ENCODE measurements around the gene CARM1.
"Not testable (repeated sequence)": the region's sequence is repeated elsewhere in the genome, so short reads cannot be mapped to it uniquely, and the experiment has no call there.

The CARM1 gene

DNA sequence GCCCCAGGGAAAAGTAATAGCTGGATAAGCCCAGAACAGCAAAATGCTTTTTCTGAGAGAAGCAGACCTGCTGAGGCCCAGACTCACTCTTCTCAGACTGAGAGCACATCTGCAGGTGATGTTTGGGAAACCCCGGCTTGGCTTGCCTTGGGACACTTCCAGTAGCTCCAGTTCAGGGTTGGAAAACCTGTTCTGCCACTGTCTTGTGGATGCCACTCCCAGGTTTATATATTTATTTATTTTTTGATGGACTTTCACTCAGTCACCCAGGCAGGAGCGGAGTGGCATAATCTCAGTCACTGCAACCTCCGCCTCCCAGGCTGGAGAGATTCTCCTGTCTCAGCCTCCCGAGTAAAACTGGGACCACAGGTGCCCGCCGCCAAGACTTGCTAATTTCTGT is 81.5 kb downstream of the CARM1 start:
- DNase-seq (ENCODE audit: low spot score): no peak
- TF ChIP-seq, protein P1, sequence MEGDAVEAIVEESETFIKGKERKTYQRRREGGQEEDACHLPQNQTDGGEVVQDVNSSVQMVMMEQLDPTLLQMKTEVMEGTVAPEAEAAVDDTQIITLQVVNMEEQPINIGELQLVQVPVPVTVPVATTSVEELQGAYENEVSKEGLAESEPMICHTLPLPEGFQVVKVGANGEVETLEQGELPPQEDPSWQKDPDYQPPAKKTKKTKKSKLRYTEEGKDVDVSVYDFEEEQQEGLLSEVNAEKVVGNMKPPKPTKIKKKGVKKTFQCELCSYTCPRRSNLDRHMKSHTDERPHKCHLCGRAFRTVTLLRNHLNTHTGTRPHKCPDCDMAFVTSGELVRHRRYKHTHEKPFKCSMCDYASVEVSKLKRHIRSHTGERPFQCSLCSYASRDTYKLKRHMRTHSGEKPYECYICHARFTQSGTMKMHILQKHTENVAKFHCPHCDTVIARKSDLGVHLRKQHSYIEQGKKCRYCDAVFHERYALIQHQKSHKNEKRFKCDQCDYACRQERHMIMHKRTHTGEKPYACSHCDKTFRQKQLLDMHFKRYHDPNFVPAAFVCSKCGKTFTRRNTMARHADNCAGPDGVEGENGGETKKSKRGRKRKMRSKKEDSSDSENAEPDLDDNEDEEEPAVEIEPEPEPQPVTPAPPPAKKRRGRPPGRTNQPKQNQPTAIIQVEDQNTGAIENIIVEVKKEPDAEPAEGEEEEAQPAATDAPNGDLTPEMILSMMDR (IDR thresholded peaks at IDR 0.05; ENCODE audit: extremely low read depth, missing control alignments): no peak

DNA sequence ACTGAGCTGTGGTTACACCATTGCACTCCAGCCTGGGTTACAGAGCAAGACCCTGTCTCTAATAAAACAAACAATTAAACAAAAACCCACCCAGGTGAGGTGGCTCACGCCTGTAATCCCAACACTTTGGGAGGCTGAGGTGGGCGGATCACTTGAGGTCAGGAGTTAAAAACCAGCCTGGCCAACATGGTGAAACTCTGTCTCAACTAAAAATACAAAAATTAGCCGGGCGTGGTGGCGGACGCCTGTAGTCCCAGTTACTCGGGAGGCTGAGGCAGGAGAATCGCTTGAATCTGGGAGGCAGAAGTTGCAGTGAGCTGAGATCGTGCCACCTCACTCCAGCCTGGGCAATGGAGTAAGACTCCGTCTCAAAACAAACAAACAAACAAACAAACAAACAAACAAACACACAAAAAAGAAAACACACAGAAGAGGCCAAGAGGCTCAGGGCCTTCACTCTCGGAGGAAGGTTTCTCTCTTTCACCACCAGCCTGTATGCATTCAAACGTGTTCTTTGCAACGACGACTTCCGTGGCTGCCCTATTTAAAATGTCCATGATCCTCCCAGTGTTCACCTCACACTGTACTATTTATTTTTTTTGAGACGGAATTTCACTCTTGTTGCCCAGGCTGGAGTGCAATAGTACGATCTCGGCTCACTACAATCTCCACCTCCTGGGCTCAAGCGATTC is 88.1 kb downstream of the CARM1 start:
- not testable (repeated sequence) for DNase-seq (ENCODE audit: low spot score)

DNA sequence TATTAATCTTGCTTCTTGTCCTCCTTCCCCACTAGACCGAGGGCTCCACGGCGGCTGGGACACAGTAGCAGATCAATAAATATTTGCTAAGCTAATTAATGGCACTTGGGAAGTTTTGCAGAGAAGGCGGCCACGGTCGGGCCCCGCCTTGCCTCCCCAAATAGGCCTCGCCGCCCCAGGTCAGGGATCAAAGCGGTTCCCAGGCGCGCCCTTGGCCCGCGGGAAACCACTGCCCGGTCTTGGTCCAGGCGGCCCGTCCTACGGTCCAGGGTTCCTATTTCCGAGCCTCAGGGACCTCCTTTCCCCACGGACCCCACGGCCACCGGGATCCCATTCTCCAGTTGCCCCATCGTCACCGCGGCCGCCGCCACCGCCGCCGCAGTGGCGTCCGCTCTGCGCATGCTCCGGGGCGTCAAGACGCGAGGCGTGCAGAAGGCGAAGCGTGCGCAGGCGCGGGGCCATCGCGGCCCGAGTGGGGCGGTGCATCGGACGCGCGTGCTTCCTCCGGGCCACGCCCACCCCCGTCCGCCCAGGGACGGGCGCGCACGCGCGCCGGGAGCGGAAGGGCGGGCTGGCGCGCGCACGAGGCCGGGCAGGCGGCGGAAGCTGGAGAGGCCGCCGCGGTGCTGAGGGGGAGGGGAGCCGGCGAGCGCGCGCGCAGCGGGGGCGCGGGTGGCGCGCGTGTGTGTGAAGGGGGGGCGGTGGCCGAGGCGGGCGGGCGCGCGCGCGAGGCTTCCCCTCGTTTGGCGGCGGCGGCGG is 89.1 kb downstream of the CARM1 start, which contains the start of gene SMARCA4:
SMARCA4 (plus strand) TSS at position 717 of the 759 bp plus-strand sequence. CDS start 23,122 bp downstream, outside the sequence.
- DNase-seq (ENCODE audit: low spot score): peak; percentile 100

DNA sequence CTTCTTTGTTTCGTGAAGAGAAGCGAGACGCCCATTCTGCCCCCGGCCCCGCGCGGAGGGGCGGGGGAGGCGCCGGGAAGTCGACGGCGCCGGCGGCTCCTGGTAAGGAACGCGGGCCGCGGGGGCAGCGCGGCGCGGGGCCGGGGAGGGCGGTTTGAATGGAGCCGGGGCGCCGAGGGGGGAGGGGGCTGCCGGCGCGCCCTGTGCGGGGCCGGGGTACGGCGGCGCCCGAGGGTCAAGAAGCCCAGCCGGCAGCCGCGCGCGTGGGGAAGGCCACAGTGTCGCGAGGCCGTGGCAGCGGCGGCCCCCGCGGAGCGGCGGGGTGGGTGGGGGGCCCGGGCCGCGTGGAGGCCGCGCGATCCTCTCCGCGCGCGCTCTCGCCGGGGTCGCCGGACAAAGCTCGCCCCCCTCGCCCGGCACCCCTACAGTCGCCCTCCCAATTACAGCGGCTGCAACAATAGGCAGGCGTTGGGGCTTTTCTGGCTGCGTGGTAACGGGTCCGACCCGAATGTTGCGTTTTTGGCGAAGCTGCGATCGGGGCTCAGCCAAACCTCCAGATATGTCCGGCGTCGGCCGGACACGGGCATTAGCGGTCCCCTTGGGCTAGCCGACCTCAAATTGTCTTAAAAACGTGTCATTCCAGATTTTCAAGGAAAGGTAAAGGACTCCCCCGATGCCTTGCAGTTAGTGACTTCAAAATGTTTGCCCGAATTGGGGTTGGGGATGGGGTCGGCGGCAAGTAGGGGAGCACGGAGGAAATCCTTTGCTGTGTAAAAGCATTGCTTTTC is 89.9 kb downstream of the CARM1 start:
- TF ChIP-seq, protein P1 (IDR thresholded peaks at IDR 0.05; ENCODE audit: extremely low read depth, missing control alignments): no peak
- DNase-seq (ENCODE audit: low spot score): no peak

More for the DNA sequence above, 89.1 kb downstream of the CARM1 start, which contains the start of gene SMARCA4:
- TF ChIP-seq, protein P1 (IDR thresholded peaks at IDR 0.05; ENCODE audit: extremely low read depth, missing control alignments): no peak

DNA sequence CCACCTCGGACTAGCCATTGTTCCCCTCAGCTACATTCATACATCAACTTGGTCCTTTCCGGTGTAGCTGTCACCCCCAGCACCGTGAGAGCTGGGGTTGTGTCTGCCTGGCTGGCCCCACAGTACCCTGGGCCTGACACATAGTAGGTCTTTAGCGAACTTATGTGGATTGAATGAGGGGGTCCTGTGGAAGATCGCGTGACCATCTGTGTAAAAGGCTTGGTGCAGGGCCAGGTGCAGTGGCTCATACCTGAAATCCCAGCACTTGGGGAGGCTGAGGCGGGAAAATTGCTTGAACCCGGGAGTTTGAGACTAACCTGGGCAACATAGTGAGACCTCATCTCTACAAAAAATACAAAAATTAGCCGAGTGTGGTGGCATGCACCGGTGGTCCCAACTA is 91.5 kb downstream of the CARM1 start:
- TF ChIP-seq, protein P1 (IDR thresholded peaks at IDR 0.05; ENCODE audit: extremely low read depth, missing control alignments): no peak
- no peak for DNase-seq (ENCODE audit: low spot score)

DNA sequence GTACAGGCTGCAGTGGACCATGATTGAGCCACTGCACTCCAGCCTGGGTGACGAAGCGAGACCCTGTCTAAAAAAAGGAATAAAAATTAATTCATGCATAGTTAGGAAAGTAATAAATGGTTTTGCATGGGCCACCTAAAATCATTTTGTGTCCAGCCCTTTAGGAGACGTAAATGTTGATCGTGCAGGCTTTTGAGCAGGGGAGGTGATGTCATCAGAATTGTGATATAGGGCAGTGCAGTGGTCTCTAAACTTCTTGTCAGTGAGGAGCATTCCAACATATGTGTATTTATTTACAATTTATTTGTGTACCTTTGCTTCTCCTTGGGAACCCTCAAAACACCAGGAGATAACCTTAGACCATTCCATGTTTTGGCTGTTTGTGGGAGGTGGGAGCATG is 92.5 kb downstream of the CARM1 start:
- TF ChIP-seq, protein P1 (IDR thresholded peaks at IDR 0.05; ENCODE audit: extremely low read depth, missing control alignments): no peak
- DNase-seq (ENCODE audit: low spot score): no peak

DNA sequence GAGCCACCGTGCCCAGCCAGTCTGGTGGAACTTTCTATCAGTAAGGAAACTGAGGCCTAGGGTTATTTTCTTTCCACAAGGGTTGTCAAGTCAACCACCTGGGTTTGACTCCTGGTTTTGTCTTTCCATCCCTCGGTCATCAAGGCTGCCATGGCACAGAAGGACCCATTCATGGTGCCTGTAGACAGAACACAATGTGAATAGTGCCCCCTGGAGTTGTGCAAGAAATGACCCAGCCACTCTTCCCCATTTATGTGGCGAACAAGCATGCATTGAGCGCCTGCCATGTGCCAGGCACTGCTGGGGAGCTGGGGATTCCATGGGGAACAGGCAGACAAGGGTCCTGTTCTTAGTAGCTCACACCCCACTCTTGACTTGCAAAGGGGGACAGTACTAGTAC is 93.5 kb downstream of the CARM1 start:
- TF ChIP-seq, protein P1 (IDR thresholded peaks at IDR 0.05; ENCODE audit: extremely low read depth, missing control alignments): no peak
- no peak for DNase-seq (ENCODE audit: low spot score)
